ENCODE data around the gene PUS1. TPM values are rescaled to one million over a fixed set of nuclear protein-coding genes. Genes with fewer than 3 reads are reported as not detected.

PUS1 gene
- total RNA-seq, 4 donors from 2014 or later = 10.4 to 29.0 (median 12.2) TPM

DNA sequence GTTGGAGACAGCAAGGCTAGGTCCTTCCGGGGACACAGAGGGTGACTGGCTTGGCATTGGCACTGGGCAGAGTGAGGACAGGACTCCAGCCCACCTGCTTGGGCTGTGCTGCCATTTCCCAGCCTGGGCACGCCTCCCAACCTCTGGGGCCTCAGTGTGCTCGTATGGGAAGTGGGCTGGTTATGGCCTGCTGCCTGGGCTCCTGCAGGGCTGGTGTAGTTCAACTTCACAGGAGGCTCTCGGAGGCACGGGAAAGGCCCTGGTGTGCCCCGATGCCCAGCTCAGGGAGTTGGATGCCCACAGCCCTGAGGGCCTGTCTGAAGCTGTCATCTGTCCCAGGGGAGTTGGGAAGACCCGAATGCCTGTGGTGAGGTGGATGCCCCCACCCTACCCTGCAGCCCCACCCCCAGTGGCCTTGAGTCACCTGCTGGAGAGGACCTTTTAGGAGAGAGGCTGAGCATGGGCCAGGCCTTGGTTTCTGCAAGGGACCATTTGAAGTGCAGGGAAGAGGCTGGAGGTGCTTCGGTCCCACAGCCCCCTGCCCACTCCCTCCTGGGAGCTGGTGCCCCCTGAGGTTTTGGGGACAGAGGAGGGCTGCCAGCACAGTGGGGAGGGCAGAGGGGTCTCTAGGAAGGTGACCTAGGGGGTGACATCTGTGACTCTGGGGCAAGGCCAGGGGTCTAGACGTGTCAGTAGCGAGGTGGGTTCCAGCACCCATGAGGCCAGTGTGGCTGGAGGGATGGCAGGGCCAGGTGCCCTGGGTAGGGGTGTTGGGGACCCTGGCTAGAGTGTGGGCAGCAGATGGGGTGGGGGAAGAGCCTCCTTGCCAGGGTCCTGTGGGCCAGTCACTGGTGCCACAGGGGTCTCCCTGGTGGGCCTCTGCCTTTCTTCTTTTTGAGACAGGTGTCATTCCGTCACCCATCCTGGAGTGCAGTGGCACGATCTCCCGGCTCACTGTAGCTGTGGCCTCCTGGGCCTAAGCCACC is 25.5 kb upstream of the PUS1 start:
- no peak overlapping the region for H3K4me3 ChIP-seq
- H3K36me3 ChIP-seq = peaks cover 0 to 15% of the 10 kb centered on the region in 2 donors
- DNase-seq = peak in 1 of 2 donors; percentile 24
- peak overlapping the region; percentile 94 to 100 (median 98) for H3K27ac ChIP-seq
- intact Hi-C loops (cut with DNase I; ENCODE audit: low total_unique reads) (no loop called here), in situ Hi-C loops (cut with MboI; ENCODE audit: low sequenced_read_pairs in 4 of 4) (no loop called here)
- no peaks in the 10 kb centered on the region for H3K9me3 ChIP-seq
- no peak for ATAC-seq
- H3K27me3 ChIP-seq = no peaks in the 10 kb centered on the region
- H3K4me1 ChIP-seq = peaks cover 46 to 67% of the 10 kb centered on the region in 2 donors
- TF ChIP-seq, protein P1, sequence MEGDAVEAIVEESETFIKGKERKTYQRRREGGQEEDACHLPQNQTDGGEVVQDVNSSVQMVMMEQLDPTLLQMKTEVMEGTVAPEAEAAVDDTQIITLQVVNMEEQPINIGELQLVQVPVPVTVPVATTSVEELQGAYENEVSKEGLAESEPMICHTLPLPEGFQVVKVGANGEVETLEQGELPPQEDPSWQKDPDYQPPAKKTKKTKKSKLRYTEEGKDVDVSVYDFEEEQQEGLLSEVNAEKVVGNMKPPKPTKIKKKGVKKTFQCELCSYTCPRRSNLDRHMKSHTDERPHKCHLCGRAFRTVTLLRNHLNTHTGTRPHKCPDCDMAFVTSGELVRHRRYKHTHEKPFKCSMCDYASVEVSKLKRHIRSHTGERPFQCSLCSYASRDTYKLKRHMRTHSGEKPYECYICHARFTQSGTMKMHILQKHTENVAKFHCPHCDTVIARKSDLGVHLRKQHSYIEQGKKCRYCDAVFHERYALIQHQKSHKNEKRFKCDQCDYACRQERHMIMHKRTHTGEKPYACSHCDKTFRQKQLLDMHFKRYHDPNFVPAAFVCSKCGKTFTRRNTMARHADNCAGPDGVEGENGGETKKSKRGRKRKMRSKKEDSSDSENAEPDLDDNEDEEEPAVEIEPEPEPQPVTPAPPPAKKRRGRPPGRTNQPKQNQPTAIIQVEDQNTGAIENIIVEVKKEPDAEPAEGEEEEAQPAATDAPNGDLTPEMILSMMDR (IDR thresholded peaks at IDR 0.05 in 4 of 5, conservative IDR thresholded peaks at IDR 0.05 in 1 of 5) = no peak
- TF ChIP-seq POLR2A (IDR thresholded peaks at IDR 0.05) = no peak

DNA sequence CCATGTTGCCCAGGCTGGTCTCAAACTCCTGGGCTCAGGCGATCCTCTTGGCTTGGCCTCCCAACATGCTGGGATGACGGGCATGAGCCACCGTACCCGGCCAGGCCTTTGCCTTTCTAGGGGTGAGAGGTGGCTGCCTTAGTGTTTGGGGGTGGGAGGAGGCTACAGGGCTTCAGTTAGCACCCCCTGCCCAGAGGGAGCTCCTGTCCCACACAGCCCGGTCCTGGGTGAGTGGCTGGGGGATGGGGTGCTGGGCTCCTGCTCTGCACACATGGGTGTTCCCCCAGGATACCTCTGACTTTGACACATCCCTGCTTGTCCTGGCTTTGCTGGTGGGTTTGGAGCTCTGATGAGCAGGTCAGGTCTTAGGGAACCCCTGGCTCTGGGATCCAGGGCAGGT is 24.7 kb upstream of the PUS1 start:
- intact Hi-C loops (cut with DNase I; ENCODE audit: low total_unique reads) = no loop called here
- H3K27me3 ChIP-seq = no peaks in the 10 kb centered on the region
- H3K36me3 ChIP-seq = peaks cover 0 to 18% of the 10 kb centered on the region in 2 donors
- H3K27ac ChIP-seq = peak overlapping the region in 2 of 4 donors; percentile 15 to 32
- DNase-seq (no peak), ATAC-seq (no peak)
- in situ Hi-C loops (cut with MboI; ENCODE audit: low sequenced_read_pairs in 4 of 4) = no loop called here
- H3K4me1 ChIP-seq = peaks cover 46 to 62% of the 10 kb centered on the region in 2 donors
- TF ChIP-seq, protein P1 (IDR thresholded peaks at IDR 0.05 in 4 of 5, conservative IDR thresholded peaks at IDR 0.05 in 1 of 5) = no peak
- no peak for TF ChIP-seq POLR2A (IDR thresholded peaks at IDR 0.05)
- no peaks in the 10 kb centered on the region for H3K9me3 ChIP-seq
- no peak overlapping the region for H3K4me3 ChIP-seq

GRCh38 chr12:131905081-131905629 is 23.9 kb upstream of the PUS1 start:
- peak overlapping the region in 1 of 4 donors; percentile 20 for H3K27ac ChIP-seq
- H3K27me3 ChIP-seq = no peaks in the 10 kb centered on the region
- in situ Hi-C loops (cut with MboI; ENCODE audit: low sequenced_read_pairs in 4 of 4) (no loop called here), intact Hi-C loops (cut with DNase I; ENCODE audit: low total_unique reads) (no loop called here)
- peaks cover 0 to 27% of the 10 kb centered on the region in 2 donors for H3K36me3 ChIP-seq
- H3K4me3 ChIP-seq = no peak overlapping the region
- H3K4me1 ChIP-seq = peaks cover 39 to 54% of the 10 kb centered on the region in 2 donors
- no peak for ATAC-seq
- peak in 1 of 2 donors; percentile 12 for DNase-seq
- H3K9me3 ChIP-seq = no peaks in the 10 kb centered on the region
- no peak for TF ChIP-seq POLR2A (IDR thresholded peaks at IDR 0.05)
- TF ChIP-seq, protein P1 (IDR thresholded peaks at IDR 0.05 in 4 of 5, conservative IDR thresholded peaks at IDR 0.05 in 1 of 5) = no peak

GRCh38 chr12:131905630-131906091 is 23.4 kb upstream of the PUS1 start:
- H3K27me3 ChIP-seq = no peaks in the 10 kb centered on the region
- intact Hi-C loops (cut with DNase I; ENCODE audit: low total_unique reads) = no loop called here

More at GRCh38 chr12:131905630-131906091, 23.4 kb upstream of the PUS1 start:
- no peaks in the 10 kb centered on the region for H3K9me3 ChIP-seq
- ATAC-seq (no peak), DNase-seq (no peak)
- H3K4me1 ChIP-seq = peaks cover 34 to 49% of the 10 kb centered on the region in 2 donors
- H3K27ac ChIP-seq = peak overlapping the region in 1 of 4 donors; percentile 20
- no peak overlapping the region for H3K4me3 ChIP-seq
- in situ Hi-C loops (cut with MboI; ENCODE audit: low sequenced_read_pairs in 4 of 4) = no loop called here
- no peak for TF ChIP-seq POLR2A (IDR thresholded peaks at IDR 0.05)
- TF ChIP-seq, protein P1 (IDR thresholded peaks at IDR 0.05 in 4 of 5, conservative IDR thresholded peaks at IDR 0.05 in 1 of 5) = no peak
- peaks cover 0 to 32% of the 10 kb centered on the region in 2 donors for H3K36me3 ChIP-seq

Measured in gastrocnemius medialis (tissue), 4 donors.